HepG2 (cell line): ENCODE data around the gene RAB20. TPM values are rescaled to one million over a fixed set of nuclear protein-coding genes. Genes with fewer than 3 reads are reported as not detected.

ENCODE experiments used
- ATAC-seq: fragments of 200-7000 bp; cut with Tn5 transposase; 3 replicates; pipeline ENCODE4 v1.9.1; 2020; ENCODE audit warnings: mild to moderate bottlenecking, moderate library complexity
- BruUV-seq: library from RNA; stranded (reverse); fragments of 400-500 nt; replicated peaks from 2 replicates; lab custom pipeline; 2021; lab: Mats Ljungman, UMichigan
- CTCF ChIA-PET: fragments of 300-600 bp; formaldehyde crosslinking; extraction: SDS; loops from one replicate; lab custom pipeline; 2021; ENCODE audit warnings: low total read pairs, inconsistent platforms, low intra/inter-chr PET ratio; lab: Yijun Ruan, JAX
- POLR2A ChIA-PET: fragments of 350-600 bp; sonication (Branson Sonifier 250); formaldehyde crosslinking; loops from one replicate; lab custom pipeline; 2020; ENCODE audit warnings: antibody characterized with exemption, inconsistent platforms; lab: Yijun Ruan, JAX
- DNase-seq: peaks from one replicate; pipeline ENCODE4 v3.0.0-alpha.2; 2015; ENCODE audit warnings: low spot score
- FAIRE-seq: peaks from 3 replicates; lab custom pipeline; 2011; peaks lifted over from hg19 to GRCh38; lab: Jason Lieb, UNC
- H2AFZ ChIP-seq: one replicate; pipeline ENCODE4 v1.6.1; 2011; ENCODE audit warnings: low read length, inconsistent platforms
- H3K27ac ChIP-seq: fragments of 300-600 bp; 3 replicates; pipeline ENCODE4 v1.8.0; 2011; ENCODE audit warnings: mixed run types, mild to moderate bottlenecking, mixed read lengths, low read length, inconsistent platforms; ENCODE audit not compliant: insufficient read depth; ENCODE audit errors: extremely low read length
- H3K27me3 ChIP-seq, 2 experiments: fragments of 200-600 bp in 1 of 2; 2 replicates in 1 of 2; 3 replicates in 1 of 2; pipeline versions ENCODE4 v1.6.0 to v1.8.0; 2011; ENCODE audit warnings: low read length in 2 of 2, mild to moderate bottlenecking in 2 of 2, moderate library complexity in 2 of 2, inconsistent platforms in 1 of 2; ENCODE audit not compliant: insufficient read depth in 2 of 2, control insufficient read depth in 1 of 2
- H3K36me3 ChIP-seq, 2 experiments: fragments of 200-600 bp in 1 of 2; replicated peaks in 1 of 2; 2 replicates in 1 of 2; 3 replicates in 1 of 2; pipeline versions ENCODE4 v1.5.1 to v1.8.0; 2011; ENCODE audit warnings: low read length in 2 of 2, inconsistent platforms in 1 of 2; ENCODE audit not compliant: insufficient read depth in 2 of 2, control insufficient read depth in 1 of 2
- H3K4me1 ChIP-seq: 2 replicates; pipeline ENCODE4 v1.5.1; 2012; ENCODE audit warnings: low read length, inconsistent platforms; ENCODE audit not compliant: insufficient read depth
- H3K4me2 ChIP-seq: 2 replicates; pipeline ENCODE4 v1.6.0; 2011; ENCODE audit warnings: low read depth, low read length, inconsistent platforms
- H3K4me3 ChIP-seq, 3 experiments: fragments of 200-600 bp in 1 of 3; sonication (generic), shearing (Covaris generic) in 1 of 3; replicated peaks in 1 of 3; 2 replicates each; pipeline ENCODE4 v1.5.1; 2011 to 2016; ENCODE audit warnings: low read length in 3 of 3, inconsistent platforms in 2 of 3, low read depth in 2 of 3, mild to moderate bottlenecking in 2 of 3, control low read depth in 1 of 3, mixed read lengths in 1 of 3; ENCODE audit not compliant: insufficient read depth in 1 of 3
- H3K79me2 ChIP-seq: one replicate; pipeline ENCODE4 v1.6.1; 2011; ENCODE audit warnings: low read length, inconsistent platforms; ENCODE audit not compliant: insufficient read depth
- H3K9ac ChIP-seq: 2 replicates; pipeline ENCODE4 v1.6.0; 2011; ENCODE audit warnings: mild to moderate bottlenecking, low read depth, low read length, inconsistent platforms; ENCODE audit not compliant: insufficient read depth
- H3K9me3 ChIP-seq: 2 replicates; pipeline ENCODE4 v1.5.1; 2012; ENCODE audit warnings: mild to moderate bottlenecking, low read length
- H4K20me1 ChIP-seq: 2 replicates; pipeline ENCODE4 v1.6.0; 2011; ENCODE audit warnings: inconsistent platforms, mild to moderate bottlenecking, low read length, moderate library complexity; ENCODE audit not compliant: insufficient read depth
- ELF4 ChIP-seq: sonication (generic); formaldehyde crosslinking; IDR thresholded peaks from 2 replicates; pipeline ENCODE4 v1.5.0; 2020; ENCODE audit warnings: missing genetic modification reagents, mild to moderate bottlenecking, moderate library complexity, borderline replicate concordance
- IKZF1 ChIP-seq: fragments of 450-650 bp; IDR thresholded peaks from 2 replicates; pipeline ENCODE4 v1.7.1; 2016
- KMT2B ChIP-seq: IDR thresholded peaks from 2 replicates; pipeline ENCODE4 v1.6.1; 2016; ENCODE audit warnings: missing genetic modification reagents, missing compliant biosample characterization
- RBM22 ChIP-seq: fragments of 200-400 bp; formaldehyde crosslinking; optimal IDR thresholded peaks from 2 replicates; pipeline ENCODE3; 2017; ENCODE audit warnings: mild to moderate bottlenecking, low read length, moderate library complexity
- RCOR2 ChIP-seq: IDR thresholded peaks from 2 replicates; pipeline ENCODE4 v1.6.1; 2016; ENCODE audit warnings: missing biosample characterization, missing genetic modification reagents
- SNAPC2 ChIP-seq: sonication (generic); formaldehyde crosslinking; IDR thresholded peaks from 2 replicates; pipeline ENCODE4 v1.8.1; 2022; ENCODE audit warnings: mild to moderate bottlenecking, missing genetic modification reagents
- SP1 ChIP-seq, 2 experiments: fragments of 450-650 bp in 1 of 2; sonication (generic) in 1 of 2; formaldehyde crosslinking in 1 of 2; IDR thresholded peaks; 2 replicates each; pipeline versions ENCODE4 v1.4.0 to v1.6.1; 2016 to 2020; ENCODE audit warnings: missing genetic modification reagents in 1 of 2
- TOE1 ChIP-seq: sonication (generic); formaldehyde crosslinking; IDR thresholded peaks from 2 replicates; pipeline ENCODE4 v1.4.0; 2020; ENCODE audit warnings: mild to moderate bottlenecking, missing genetic modification reagents
- TP53 ChIP-seq: sonication (generic); formaldehyde crosslinking; conservative IDR thresholded peaks from 2 replicates; pipeline ENCODE4 v1.4.0; 2020; ENCODE audit warnings: missing genetic modification reagents
- ZNF101 ChIP-seq: sonication (generic); formaldehyde crosslinking; IDR thresholded peaks from 2 replicates; pipeline ENCODE4 v1.4.0; 2020; ENCODE audit warnings: mild to moderate bottlenecking, low read depth, missing genetic modification reagents, borderline replicate concordance
- ZNF383 ChIP-seq: sonication (generic); formaldehyde crosslinking; IDR thresholded peaks from 2 replicates; pipeline ENCODE4 v1.4.0; 2020; ENCODE audit warnings: missing genetic modification reagents, mild to moderate bottlenecking, borderline replicate concordance
- ZNF510 ChIP-seq: sonication (generic); formaldehyde crosslinking; IDR thresholded peaks from 2 replicates; pipeline ENCODE4 v1.4.0; 2020; ENCODE audit warnings: low read depth, mild to moderate bottlenecking, missing genetic modification reagents
- ZNF549 ChIP-seq: sonication (generic); formaldehyde crosslinking; IDR thresholded peaks from 2 replicates; pipeline ENCODE4 v1.5.0; 2020; ENCODE audit warnings: missing genetic modification reagents
- ZNF768 ChIP-seq: sonication (generic); formaldehyde crosslinking; IDR thresholded peaks from 2 replicates; pipeline ENCODE4 v1.4.0; 2020; ENCODE audit warnings: missing genetic modification reagents
- ZNF777 ChIP-seq: sonication (generic); formaldehyde crosslinking; IDR thresholded peaks from 2 replicates; pipeline ENCODE4 v1.4.0; 2020; ENCODE audit warnings: missing genetic modification reagents
- WGBS: methylation state at CpG from one replicate; pipeline ENCODE4 v1.1.6; 2017; ENCODE audit warnings: low lambda C conversion rate; 5-methylcytosine and 5-hydroxymethylcytosine counted together
- in situ Hi-C: cut with HindIII; loops from 2 replicates; pipeline ENCODE4 v1.10.0; 2017; ENCODE audit warnings: low pct_unique_long_range_greater_than_20kb; ENCODE audit not compliant: extremely low pct_ligation_motif_present
- intact Hi-C: fragments of 100-400 bp; cut with micrococcal nuclease; formaldehyde crosslinking; loops from one replicate; pipeline ENCODE4 v1.10.0; 2022; ENCODE audit not compliant: unreplicated experiment
- polyA plus RNA-seq, 8 experiments: library from polyadenylated mRNA; depleted of rRNA in 3 of 8; stranded (reverse) in 7 of 8; unstranded in 1 of 8; fragments of >200 nt; fragmentation: Illumina TruSeq in 4 of 8; extraction: Trizol in 4 of 8; gene quantifications; 2 replicates each; pipeline versions ENCODE4 v1.2.1 to v1.2.3, GENCODE V29; 2011 to 2016; ENCODE audit warnings: low read depth in 4 of 8, missing spikeins in 1 of 8, mixed read lengths in 1 of 8; ENCODE audit not compliant: insufficient read depth in 1 of 8
- total RNA-seq, 5 experiments: library from RNA; depleted of rRNA; stranded (reverse); fragments of >200 nt; fragmentation: Illumina TruSeq; extraction: Trizol; gene quantifications; 2 replicates each; pipeline ENCODE4 v1.2.3, GENCODE V29; 2016; ENCODE audit warnings: low read depth in 1 of 5
- TF ChIP-seq, protein P1 (sequence below): sonication (generic); formaldehyde crosslinking; IDR thresholded peaks from 2 replicates; pipeline ENCODE4 v1.5.0; 2020; ENCODE audit warnings: missing genetic modification reagents
- TF ChIP-seq, protein P2 (sequence below): sonication (generic); formaldehyde crosslinking; IDR thresholded peaks from 2 replicates; pipeline ENCODE4 v1.5.1; 2020; ENCODE audit warnings: missing genetic modification reagents, mild to moderate bottlenecking, borderline replicate concordance
- TF ChIP-seq, protein P3 (sequence below): sonication (generic); formaldehyde crosslinking; IDR thresholded peaks from 2 replicates; pipeline ENCODE4 v1.8.0; 2022; ENCODE audit warnings: missing genetic modification reagents, low read depth, mild to moderate bottlenecking, borderline replicate concordance

The RAB20 gene
- total and polyA plus RNA-seq, 2 of the 13 experiments (the other 11 are each of a cell fraction or from before 2014, with no cell fraction given), result 15.6 to 30.5 TPM

DNA sequence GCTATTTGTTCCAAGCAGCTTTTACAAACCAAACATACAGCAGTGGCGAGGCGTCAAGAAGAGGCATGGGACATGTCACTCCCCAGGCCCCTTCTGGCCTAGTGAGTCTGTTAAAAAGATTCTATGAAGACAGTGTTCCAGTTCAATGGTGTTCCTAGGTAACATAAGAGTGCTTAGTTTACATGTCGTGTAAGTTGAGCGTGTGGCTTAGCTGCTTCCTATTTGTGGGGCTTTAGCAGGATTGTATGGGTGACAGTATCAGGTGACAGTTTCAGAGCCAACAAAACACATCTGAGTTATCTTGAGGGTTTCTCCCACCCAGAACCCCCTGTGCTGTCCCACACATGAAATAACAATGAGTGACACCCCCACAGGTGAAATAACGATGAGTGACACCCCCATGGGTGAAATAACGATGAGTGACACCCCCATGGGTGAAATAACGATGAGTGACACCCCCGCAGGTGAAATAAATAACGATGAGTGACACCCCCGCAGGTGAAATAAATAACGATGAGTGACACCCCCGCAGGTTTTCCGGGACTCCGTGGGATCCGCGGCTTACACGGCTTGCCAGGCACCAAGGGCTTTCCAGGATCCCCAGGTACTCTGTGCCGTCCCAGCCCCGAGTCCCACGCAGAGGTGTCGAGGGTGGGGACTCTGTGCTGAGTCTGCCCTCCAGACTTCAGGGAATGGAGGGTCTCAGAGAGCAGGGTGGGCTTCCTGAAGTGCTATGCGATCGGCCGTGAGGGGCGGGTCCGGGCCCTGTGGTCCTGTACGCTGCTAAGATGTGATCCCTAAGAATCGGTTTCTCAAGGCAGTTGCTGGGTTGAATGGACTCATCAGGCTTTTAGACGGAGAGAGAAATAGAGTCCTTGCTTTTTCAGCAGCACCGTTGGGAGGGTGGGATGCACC is 68.6 kb downstream of the RAB20 start:
- no peak overlapping the region for H2AFZ ChIP-seq
- no peak overlapping the region for H3K4me2 ChIP-seq
- intact Hi-C loops, result no loop called here
- H3K36me3 ChIP-seq, result no peaks in the 10 kb centered on the region
- FAIRE-seq, result no peak
- H3K9me3 ChIP-seq, result no peaks in the 10 kb centered on the region
- no peaks in the 10 kb centered on the region for H3K27me3 ChIP-seq
- no peak overlapping the region for H3K4me3 ChIP-seq
- TF ChIP-seq TOE1 (no peak), IKZF1 (no peak), RBM22 (no peak), ZNF383 (CRISPR knock-in tag) (no peak), RCOR2 (CRISPR knock-in tag) (no peak), TP53 (no peak), ZNF777 (CRISPR knock-in tag) (no peak), ZNF768 (CRISPR knock-in tag) (no peak), ELF4 (no peak), KMT2B (CRISPR knock-in tag) (no peak), SNAPC2 (CRISPR knock-in tag) (no peak), ZNF549 (CRISPR knock-in tag) (no peak), ZNF101 (CRISPR knock-in tag) (no peak), ZNF510 (CRISPR knock-in tag) (no peak), SP1 (IDR thresholded peaks at IDR 0.05) (no peak), SP1 (CRISPR knock-in tag; IDR thresholded peaks at IDR 0.05) (no peak)
- TF ChIP-seq, protein P1, sequence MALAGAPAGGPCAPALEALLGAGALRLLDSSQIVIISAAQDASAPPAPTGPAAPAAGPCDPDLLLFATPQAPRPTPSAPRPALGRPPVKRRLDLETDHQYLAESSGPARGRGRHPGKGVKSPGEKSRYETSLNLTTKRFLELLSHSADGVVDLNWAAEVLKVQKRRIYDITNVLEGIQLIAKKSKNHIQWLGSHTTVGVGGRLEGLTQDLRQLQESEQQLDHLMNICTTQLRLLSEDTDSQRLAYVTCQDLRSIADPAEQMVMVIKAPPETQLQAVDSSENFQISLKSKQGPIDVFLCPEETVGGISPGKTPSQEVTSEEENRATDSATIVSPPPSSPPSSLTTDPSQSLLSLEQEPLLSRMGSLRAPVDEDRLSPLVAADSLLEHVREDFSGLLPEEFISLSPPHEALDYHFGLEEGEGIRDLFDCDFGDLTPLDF (CRISPR knock-in tag), result no peak
- TF ChIP-seq, protein P2, sequence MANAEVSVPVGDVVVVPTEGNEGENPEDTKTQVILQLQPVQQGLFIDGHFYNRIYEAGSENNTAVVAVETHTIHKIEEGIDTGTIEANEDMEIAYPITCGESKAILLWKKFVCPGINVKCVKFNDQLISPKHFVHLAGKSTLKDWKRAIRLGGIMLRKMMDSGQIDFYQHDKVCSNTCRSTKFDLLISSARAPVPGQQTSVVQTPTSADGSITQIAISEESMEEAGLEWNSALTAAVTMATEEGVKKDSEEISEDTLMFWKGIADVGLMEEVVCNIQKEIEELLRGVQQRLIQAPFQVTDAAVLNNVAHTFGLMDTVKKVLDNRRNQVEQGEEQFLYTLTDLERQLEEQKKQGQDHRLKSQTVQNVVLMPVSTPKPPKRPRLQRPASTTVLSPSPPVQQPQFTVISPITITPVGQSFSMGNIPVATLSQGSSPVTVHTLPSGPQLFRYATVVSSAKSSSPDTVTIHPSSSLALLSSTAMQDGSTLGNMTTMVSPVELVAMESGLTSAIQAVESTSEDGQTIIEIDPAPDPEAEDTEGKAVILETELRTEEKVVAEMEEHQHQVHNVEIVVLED (CRISPR knock-in tag), result no peak
- TF ChIP-seq, protein P3, sequence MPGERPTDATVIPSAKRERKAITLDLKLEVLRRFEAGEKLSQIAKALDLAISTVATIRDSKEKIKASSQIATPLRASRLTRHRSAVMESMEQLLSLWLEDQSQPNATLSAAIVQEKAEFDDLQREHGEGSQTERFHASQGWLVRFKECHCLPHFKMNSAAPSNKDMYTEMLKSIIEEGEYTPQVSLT (CRISPR knock-in tag), result no peak
- TF ChIP-seq, all 625 proteins: peak for 0
- Histone ChIP-seq H3K9ac (no peak overlapping the region), H3K4me1 (peaks cover 44% of the 10 kb centered on the region), H4K20me1 (no peaks in the 10 kb centered on the region), H3K79me2 (no peaks in the 10 kb centered on the region), H3K27ac (no peak overlapping the region)
- BruUV-seq, result no TSS peak
- WGBS, result 82% methylated on average over 29 of the region's 30 CpGs
- ChIA-PET POLR2A (no interaction called here), CTCF (no interaction called here)
- in situ Hi-C loops, result no loop called here
- DNase-seq (no peak), ATAC-seq (no peak)
